ENCODE data around the gene AURKB.

Gene AURKB

DNA sequence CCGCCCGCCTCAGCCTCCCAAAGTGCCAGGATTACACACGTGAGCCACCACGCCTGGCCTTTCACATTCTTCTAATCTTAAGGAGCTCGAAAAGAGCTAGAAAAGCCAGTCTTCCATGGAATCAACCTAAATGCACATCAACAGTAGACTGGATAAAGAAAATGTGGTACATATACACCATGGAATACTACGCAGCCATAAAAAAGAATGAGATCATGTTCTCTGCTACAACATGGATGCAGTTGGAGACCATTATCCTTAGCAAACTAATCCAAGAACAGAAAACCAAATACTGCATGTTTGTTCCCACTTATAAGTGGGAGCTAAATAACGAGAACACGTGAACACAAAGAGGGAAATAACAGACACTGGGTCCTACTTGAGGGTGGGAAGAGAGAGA lies 34.4 kb upstream of the AURKB start:
- no peak overlapping the region for H3K4me3 ChIP-seq (ENCODE audit: low read depth, low read length)
- peaks cover 12% of the 10 kb centered on the region for H3K36me3 ChIP-seq (ENCODE audit: control insufficient read depth, insufficient read depth, low read length)
- H3K9ac ChIP-seq (ENCODE audit: low read length), result no peak overlapping the region
- H3K9me3 ChIP-seq (ENCODE audit: control insufficient read depth, insufficient read depth, low read depth, low read length), result no peaks in the 10 kb centered on the region; the same call in 1 of the 2 replicates
- no peak overlapping the region for H3K27ac ChIP-seq (ENCODE audit: low read depth, low read length)
- H3K4me1 ChIP-seq (ENCODE audit: control insufficient read depth, insufficient read depth, low read length), result no peaks in the 10 kb centered on the region
- H3K27me3 ChIP-seq (ENCODE audit: control insufficient read depth, insufficient read depth, low read length), result no peaks in the 10 kb centered on the region

- H3K9me3 ChIP-seq (ENCODE audit: control insufficient read depth, insufficient read depth, low read depth, low read length), result no peaks in the 10 kb centered on the region; the same call in 1 of the 2 replicates
- no peak overlapping the region for H3K4me3 ChIP-seq (ENCODE audit: low read depth, low read length)
- H3K9ac ChIP-seq (ENCODE audit: low read length), result no peak overlapping the region
- H3K36me3 ChIP-seq (ENCODE audit: control insufficient read depth, insufficient read depth, low read length), result peaks cover 20% of the 10 kb centered on the region
- H3K27ac ChIP-seq (ENCODE audit: low read depth, low read length), result no peak overlapping the region
- H3K4me1 ChIP-seq (ENCODE audit: control insufficient read depth, insufficient read depth, low read length), result no peaks in the 10 kb centered on the region
- no peaks in the 10 kb centered on the region for H3K27me3 ChIP-seq (ENCODE audit: control insufficient read depth, insufficient read depth, low read length)
These were observed 33.5 kb upstream of the AURKB start for GRCh38 chr17:8243827-8244226.

GRCh38 chr17:8237886-8238285 lies 27.5 kb upstream of the AURKB start:
- H3K27ac ChIP-seq (ENCODE audit: low read depth, low read length), result no peak overlapping the region
- H3K36me3 ChIP-seq (ENCODE audit: control insufficient read depth, insufficient read depth, low read length), result peaks cover 72% of the 10 kb centered on the region
- no peak overlapping the region for H3K9ac ChIP-seq (ENCODE audit: low read length)
- H3K4me1 ChIP-seq (ENCODE audit: control insufficient read depth, insufficient read depth, low read length), result no peaks in the 10 kb centered on the region
- no peaks in the 10 kb centered on the region for H3K9me3 ChIP-seq (ENCODE audit: control insufficient read depth, insufficient read depth, low read depth, low read length)
- no peaks in the 10 kb centered on the region for H3K27me3 ChIP-seq (ENCODE audit: control insufficient read depth, insufficient read depth, low read length)
- no peak overlapping the region for H3K4me3 ChIP-seq (ENCODE audit: low read depth, low read length)

DNA sequence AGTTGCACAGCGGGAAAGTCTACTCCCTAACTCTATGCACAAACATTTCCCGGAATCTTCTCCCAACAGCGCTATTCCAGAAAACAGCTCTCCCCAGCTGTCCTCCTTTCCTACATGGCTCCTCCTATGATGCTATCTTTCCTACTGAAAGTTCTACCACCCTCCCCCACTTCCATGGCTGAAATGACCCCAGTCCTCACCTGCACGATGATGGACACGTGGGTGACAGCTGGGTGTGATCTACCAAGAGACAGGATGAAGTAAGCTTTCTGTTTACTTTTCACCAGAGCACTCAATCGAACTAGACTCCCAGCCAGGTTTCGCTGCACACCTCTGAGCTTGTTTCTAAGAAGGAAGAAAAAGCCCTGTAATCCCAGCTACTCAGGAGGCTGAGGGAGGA lies 26.8 kb upstream of the AURKB start:
- Histone ChIP-seq H3K9ac (ENCODE audit: low read length) (no peak overlapping the region), H3K27ac (ENCODE audit: low read depth, low read length) (no peak overlapping the region), H3K4me3 (ENCODE audit: low read depth, low read length) (no peak overlapping the region), H3K4me1 (ENCODE audit: control insufficient read depth, insufficient read depth, low read length) (no peaks in the 10 kb centered on the region), H3K9me3 (ENCODE audit: control insufficient read depth, insufficient read depth, low read depth, low read length) (no peaks in the 10 kb centered on the region), H3K27me3 (ENCODE audit: control insufficient read depth, insufficient read depth, low read length) (no peaks in the 10 kb centered on the region), H3K36me3 (ENCODE audit: control insufficient read depth, insufficient read depth, low read length) (peaks cover 79% of the 10 kb centered on the region)

GRCh38 chr17:8235676-8236075 lies 25.3 kb upstream of the AURKB start:
- Histone ChIP-seq H3K27me3 (ENCODE audit: control insufficient read depth, insufficient read depth, low read length) (no peaks in the 10 kb centered on the region), H3K4me1 (ENCODE audit: control insufficient read depth, insufficient read depth, low read length) (no peaks in the 10 kb centered on the region), H3K27ac (ENCODE audit: low read depth, low read length) (no peak overlapping the region), H3K9ac (ENCODE audit: low read length) (no peak overlapping the region), H3K4me3 (ENCODE audit: low read depth, low read length) (no peak overlapping the region), H3K9me3 (ENCODE audit: control insufficient read depth, insufficient read depth, low read depth, low read length) (no peaks in the 10 kb centered on the region), H3K36me3 (ENCODE audit: control insufficient read depth, insufficient read depth, low read length) (peaks cover 88% of the 10 kb centered on the region)

- Histone ChIP-seq H3K36me3 (ENCODE audit: control insufficient read depth, insufficient read depth, low read length) (peaks cover 94% of the 10 kb centered on the region), H3K9ac (ENCODE audit: low read length) (no peak overlapping the region), H3K27ac (ENCODE audit: low read depth, low read length) (no peak overlapping the region), H3K9me3 (ENCODE audit: control insufficient read depth, insufficient read depth, low read depth, low read length) (no peaks in the 10 kb centered on the region), H3K4me1 (ENCODE audit: control insufficient read depth, insufficient read depth, low read length) (no peaks in the 10 kb centered on the region), H3K4me3 (ENCODE audit: low read depth, low read length) (no peak overlapping the region), H3K27me3 (ENCODE audit: control insufficient read depth, insufficient read depth, low read length) (no peaks in the 10 kb centered on the region)
These were observed 24.2 kb upstream of the AURKB start for GRCh38 chr17:8234361-8235270.

DNA sequence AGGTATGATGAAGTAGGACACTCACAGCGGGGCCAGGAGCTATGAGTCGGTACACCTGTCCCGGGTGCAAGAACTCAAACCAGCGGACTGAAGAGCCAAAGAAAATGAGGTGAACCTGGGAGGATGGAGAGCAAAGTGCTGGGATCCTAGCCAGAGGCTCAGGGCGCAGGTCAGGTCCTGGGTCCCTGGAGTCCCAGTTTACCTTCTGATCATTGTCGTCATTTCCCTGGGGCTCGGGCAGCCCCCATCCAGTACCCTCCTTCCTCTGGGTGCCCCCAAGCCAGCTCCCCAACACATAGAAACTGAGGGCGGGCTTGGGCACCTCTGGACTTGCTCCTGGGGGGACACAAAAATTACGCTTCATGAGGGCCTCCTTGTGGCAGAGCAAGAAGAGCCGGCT lies 21.3 kb upstream of the AURKB start:
- Histone ChIP-seq H3K9me3 (ENCODE audit: control insufficient read depth, insufficient read depth, low read depth, low read length) (no peaks in the 10 kb centered on the region), H3K27ac (ENCODE audit: low read depth, low read length) (no peak overlapping the region), H3K4me1 (ENCODE audit: control insufficient read depth, insufficient read depth, low read length) (peaks cover 6% of the 10 kb centered on the region; the same call in 1 of the 2 replicates), H3K27me3 (ENCODE audit: control insufficient read depth, insufficient read depth, low read length) (no peaks in the 10 kb centered on the region), H3K4me3 (ENCODE audit: low read depth, low read length) (no peak overlapping the region), H3K9ac (ENCODE audit: low read length) (no peak overlapping the region), H3K36me3 (ENCODE audit: control insufficient read depth, insufficient read depth, low read length) (peaks cover 97% of the 10 kb centered on the region)

- Histone ChIP-seq H3K27me3 (ENCODE audit: control insufficient read depth, insufficient read depth, low read length) (no peaks in the 10 kb centered on the region), H3K9me3 (ENCODE audit: control insufficient read depth, insufficient read depth, low read depth, low read length) (no peaks in the 10 kb centered on the region), H3K4me3 (ENCODE audit: low read depth, low read length) (peak overlapping the region; percentile 71), H3K4me1 (ENCODE audit: control insufficient read depth, insufficient read depth, low read length) (peaks cover 10% of the 10 kb centered on the region; the same call in 1 of the 2 replicates), H3K36me3 (ENCODE audit: control insufficient read depth, insufficient read depth, low read length) (peaks cover 52% of the 10 kb centered on the region), H3K9ac (ENCODE audit: low read length) (peak overlapping the region; percentile 40), H3K27ac (ENCODE audit: low read depth, low read length) (no peak overlapping the region)
These were observed 16.8 kb upstream of the AURKB start for GRCh38 chr17:8227238-8227581.

DNA sequence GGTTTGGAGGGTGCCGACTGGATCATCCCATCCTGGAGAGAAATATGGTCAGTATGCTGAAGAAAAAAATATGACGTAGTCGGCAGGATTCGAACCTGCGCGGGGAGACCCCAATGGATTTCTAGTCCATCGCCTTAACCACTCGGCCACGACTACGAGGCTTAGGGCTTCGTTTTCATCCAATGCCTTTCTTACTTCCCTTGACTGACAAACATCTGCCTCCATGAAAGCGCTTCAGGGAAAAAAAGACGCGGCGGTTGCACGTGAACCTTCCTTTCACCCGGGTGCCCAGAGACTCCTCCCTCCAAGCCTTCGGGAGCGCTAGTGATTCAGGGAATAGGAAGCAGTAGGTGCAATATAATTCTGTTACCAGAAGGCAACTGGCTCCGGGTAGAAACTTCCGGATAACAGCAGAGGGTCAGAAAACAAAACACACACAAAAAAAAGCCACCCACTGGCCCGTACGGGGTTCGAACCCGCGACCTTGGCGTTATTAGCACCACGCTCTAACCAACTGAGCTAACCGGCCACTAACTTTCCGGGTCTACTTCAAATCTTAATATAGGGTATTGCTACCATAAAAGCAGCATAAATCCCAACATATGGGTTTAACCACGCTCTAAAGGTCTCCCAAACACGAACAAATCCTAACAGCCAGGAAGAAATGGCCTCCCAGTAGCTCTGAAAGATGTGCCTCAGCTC lies 16.3 kb upstream of the AURKB start:
- Histone ChIP-seq H3K27me3 (ENCODE audit: control insufficient read depth, insufficient read depth, low read length) (no peaks in the 10 kb centered on the region), H3K4me1 (ENCODE audit: control insufficient read depth, insufficient read depth, low read length) (peaks cover 10% of the 10 kb centered on the region; the same call in 1 of the 2 replicates), H3K9ac (ENCODE audit: low read length) (peak overlapping the region; percentile 83), H3K4me3 (ENCODE audit: low read depth, low read length) (peak overlapping the region; percentile 71), H3K27ac (ENCODE audit: low read depth, low read length) (peak overlapping the region; percentile 56), H3K36me3 (ENCODE audit: control insufficient read depth, insufficient read depth, low read length) (peaks cover 47% of the 10 kb centered on the region), H3K9me3 (ENCODE audit: control insufficient read depth, insufficient read depth, low read depth, low read length) (no peaks in the 10 kb centered on the region)

DNA sequence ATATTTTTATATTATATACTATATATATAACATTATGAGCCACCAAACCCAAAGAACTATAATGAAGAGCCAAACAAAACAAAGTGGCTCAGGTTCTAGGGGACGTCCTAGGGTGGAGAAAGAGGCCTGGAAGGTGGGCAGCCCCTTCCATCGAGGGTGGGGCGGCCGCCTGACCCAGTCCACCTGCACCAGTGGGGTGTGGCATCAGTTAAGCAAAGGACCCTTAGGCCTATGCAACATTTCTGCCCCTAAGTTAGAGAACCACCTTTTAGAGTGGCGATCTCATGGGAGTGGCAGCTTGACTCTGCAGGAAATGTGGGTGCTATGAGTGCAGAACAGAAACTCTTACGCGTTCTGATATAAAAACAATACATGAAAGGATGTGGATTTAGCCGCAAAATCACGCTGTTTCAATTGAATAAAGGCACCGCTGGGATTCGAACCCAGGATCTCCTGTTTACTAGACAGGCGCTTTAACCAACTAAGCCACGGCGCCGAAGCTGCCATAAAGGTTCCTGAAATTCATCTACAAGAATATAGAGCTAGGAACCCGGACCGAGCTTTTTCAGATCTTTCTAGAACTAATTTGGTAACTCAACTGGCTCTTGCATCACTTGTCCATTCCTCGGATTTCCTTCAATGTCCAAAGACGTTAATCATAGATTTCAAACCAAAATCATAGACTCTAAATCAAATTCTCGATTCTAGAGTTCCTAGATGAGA lies 15.6 kb upstream of the AURKB start:
- H3K4me1 ChIP-seq (ENCODE audit: control insufficient read depth, insufficient read depth, low read length), result peaks cover 10% of the 10 kb centered on the region; the same call in 1 of the 2 replicates
- H3K27ac ChIP-seq (ENCODE audit: low read depth, low read length), result peak overlapping the region; percentile 56
- H3K36me3 ChIP-seq (ENCODE audit: control insufficient read depth, insufficient read depth, low read length), result peaks cover 40% of the 10 kb centered on the region
- H3K27me3 ChIP-seq (ENCODE audit: control insufficient read depth, insufficient read depth, low read length), result no peaks in the 10 kb centered on the region
- peak overlapping the region; percentile 71 for H3K4me3 ChIP-seq (ENCODE audit: low read depth, low read length)
- H3K9me3 ChIP-seq (ENCODE audit: control insufficient read depth, insufficient read depth, low read depth, low read length), result no peaks in the 10 kb centered on the region
- H3K9ac ChIP-seq (ENCODE audit: low read length), result peak overlapping the region; percentile 83

Measured in HUES6 (cell line).